ENCODE data around the gene KLRD1.
A peak's percentile ranks its signal among the peaks of the same experiment; 100 is the strongest.
"Not testable (repeated sequence)": the region's sequence is repeated elsewhere in the genome, so short reads cannot be mapped to it uniquely, and the experiment has no call there.

Gene KLRD1

GRCh38 chr12:10307630-10308029 is at the start of gene KLRD1:
Gene KLRD1, plus strand, starts transcription at chr12:10307870. Its CDS starts 208 bp downstream, at chr12:10308078.
- DNase-seq, result no peak

GRCh38 chr12:10260927-10261326 is 46.7 kb upstream of the KLRD1 start:
- no peak for DNase-seq

GRCh38 chr12:10268037-10268436 is 39.6 kb upstream of the KLRD1 start:
- DNase-seq, result no peak

GRCh38 chr12:10272467-10272866 is 35.2 kb upstream of the KLRD1 start:
- DNase-seq, result no peak

- DNase-seq, result no peak
These were observed 30.9 kb upstream of the KLRD1 start for GRCh38 chr12:10276774-10277173.

GRCh38 chr12:10278104-10278503 is 29.6 kb upstream of the KLRD1 start:
- no peak for DNase-seq

GRCh38 chr12:10279937-10280336 is 27.7 kb upstream of the KLRD1 start:
- no peak for DNase-seq

GRCh38 chr12:10283027-10283426 is 24.6 kb upstream of the KLRD1 start:
- DNase-seq, result no peak

GRCh38 chr12:10285919-10286318 is 21.8 kb upstream of the KLRD1 start:
- DNase-seq, result no peak

GRCh38 chr12:10289005-10289754 is 18.5 kb upstream of the KLRD1 start:
- DNase-seq, result no peak

- no peak for DNase-seq
These were observed 16.6 kb upstream of the KLRD1 start for GRCh38 chr12:10291030-10291429.

GRCh38 chr12:10293151-10293550 is 14.5 kb upstream of the KLRD1 start:
- no peak for DNase-seq

GRCh38 chr12:10293570-10294227 is 14.0 kb upstream of the KLRD1 start:
- DNase-seq, result no peak

GRCh38 chr12:10301103-10301502 is 6.6 kb upstream of the KLRD1 start:
- no peak for DNase-seq

- DNase-seq, result no peak
These were observed 3.5 kb upstream of the KLRD1 start for GRCh38 chr12:10304161-10304574.

- DNase-seq, result no peak
These were observed 2.3 kb upstream of the KLRD1 start for GRCh38 chr12:10305411-10305810.

GRCh38 chr12:10310926-10311720 is 3.5 kb downstream of the KLRD1 start:
- no peak for DNase-seq

GRCh38 chr12:10319388-10319787 is 11.7 kb downstream of the KLRD1 start:
- no peak for DNase-seq

GRCh38 chr12:10320643-10321042 is 13.0 kb downstream of the KLRD1 start:
- DNase-seq, result no peak

GRCh38 chr12:10328691-10329090 is 21.0 kb downstream of the KLRD1 start:
- DNase-seq, result not testable (repeated sequence)

- peak; percentile 5 for DNase-seq
These were observed 24.1 kb downstream of the KLRD1 start for GRCh38 chr12:10331642-10332239.

GRCh38 chr12:10336196-10336595 is 28.5 kb downstream of the KLRD1 start:
- not testable (repeated sequence) for DNase-seq

GRCh38 chr12:10338470-10338869 is 30.8 kb downstream of the KLRD1 start:
- not testable (repeated sequence) for DNase-seq

Data from NCI-H510A (cell line).